ENCODE results near the gene ARHGAP6. TPM values are rescaled to one million over a fixed set of nuclear protein-coding genes. Genes with fewer than 3 reads are reported as not detected.

Gene ARHGAP6
- total and polyA plus RNA-seq, 9 of the 15 experiments (the other 6 are each of a cell fraction or from before 2014, with no cell fraction given) = 12.5 to 63.6 (median 41.8) TPM

DNA sequence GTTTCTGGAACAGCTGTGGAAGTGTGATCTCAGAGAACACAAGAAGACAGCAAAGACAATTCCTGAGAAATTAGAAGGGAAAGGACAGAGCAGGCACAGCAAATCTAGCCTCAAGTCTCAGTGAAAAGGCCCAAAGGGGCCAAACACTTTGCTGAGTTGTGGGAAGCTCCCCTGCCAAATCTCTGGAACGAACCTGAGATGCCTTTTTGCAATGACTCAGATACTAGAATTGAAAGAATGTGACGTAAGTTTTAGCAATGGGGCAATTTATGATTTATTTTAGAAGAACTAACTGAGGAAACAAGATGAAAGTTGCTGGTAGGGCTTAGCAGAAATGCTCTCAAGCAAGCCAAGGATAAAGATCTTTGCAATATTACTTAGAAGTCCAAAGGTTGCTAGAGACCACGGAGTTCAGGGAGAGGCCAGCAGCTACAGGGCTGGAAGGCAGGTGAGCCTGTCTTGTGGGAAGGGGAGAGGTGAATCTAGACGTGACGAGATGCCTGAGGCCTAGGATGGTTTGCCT is 279.7 kb downstream of the ARHGAP6 start (continued):
- no peak for TF ChIP-seq NR2C2 (CRISPR knock-in tag; IDR thresholded peaks at IDR 0.05)
- TF ChIP-seq NR2C2 (tag; IDR thresholded peaks at IDR 0.05) = peak; percentile 64
- no peak for TF ChIP-seq NR2C1 (IDR thresholded peaks at IDR 0.05)
- TF ChIP-seq NR2C1 (tag; IDR thresholded peaks at IDR 0.05) = peak; percentile 38; the same call in 1 of the 2 replicates
- peak; percentile 64 for TF ChIP-seq JUN (IDR thresholded peaks at IDR 0.05; ENCODE audit: borderline replicate concordance, low read depth, low read length)
- no peak for TF ChIP-seq JUN (CRISPR knock-in tag; IDR thresholded peaks at IDR 0.05; ENCODE audit: borderline replicate concordance)
- TF ChIP-seq SETDB1 (IDR thresholded peaks at IDR 0.05; ENCODE audit: low read length) = no peak
- peak; percentile 56 for TF ChIP-seq DPF2 (IDR thresholded peaks at IDR 0.05)
- TF ChIP-seq CBX3 (IDR thresholded peaks at IDR 0.05; ENCODE audit: borderline replicate concordance in 1 of 2, low read length in 2 of 2) = no peak
- TF ChIP-seq RBM14 (IDR thresholded peaks at IDR 0.05; ENCODE audit: borderline replicate concordance, insufficient read depth, low read depth, low read length) = no peak
- TF ChIP-seq MAFG (tag; conservative IDR thresholded peaks at IDR 0.05) = 0 out of 2 replicates have a peak, but pooled peaks have one; percentile 25
- TF ChIP-seq, protein P1, sequence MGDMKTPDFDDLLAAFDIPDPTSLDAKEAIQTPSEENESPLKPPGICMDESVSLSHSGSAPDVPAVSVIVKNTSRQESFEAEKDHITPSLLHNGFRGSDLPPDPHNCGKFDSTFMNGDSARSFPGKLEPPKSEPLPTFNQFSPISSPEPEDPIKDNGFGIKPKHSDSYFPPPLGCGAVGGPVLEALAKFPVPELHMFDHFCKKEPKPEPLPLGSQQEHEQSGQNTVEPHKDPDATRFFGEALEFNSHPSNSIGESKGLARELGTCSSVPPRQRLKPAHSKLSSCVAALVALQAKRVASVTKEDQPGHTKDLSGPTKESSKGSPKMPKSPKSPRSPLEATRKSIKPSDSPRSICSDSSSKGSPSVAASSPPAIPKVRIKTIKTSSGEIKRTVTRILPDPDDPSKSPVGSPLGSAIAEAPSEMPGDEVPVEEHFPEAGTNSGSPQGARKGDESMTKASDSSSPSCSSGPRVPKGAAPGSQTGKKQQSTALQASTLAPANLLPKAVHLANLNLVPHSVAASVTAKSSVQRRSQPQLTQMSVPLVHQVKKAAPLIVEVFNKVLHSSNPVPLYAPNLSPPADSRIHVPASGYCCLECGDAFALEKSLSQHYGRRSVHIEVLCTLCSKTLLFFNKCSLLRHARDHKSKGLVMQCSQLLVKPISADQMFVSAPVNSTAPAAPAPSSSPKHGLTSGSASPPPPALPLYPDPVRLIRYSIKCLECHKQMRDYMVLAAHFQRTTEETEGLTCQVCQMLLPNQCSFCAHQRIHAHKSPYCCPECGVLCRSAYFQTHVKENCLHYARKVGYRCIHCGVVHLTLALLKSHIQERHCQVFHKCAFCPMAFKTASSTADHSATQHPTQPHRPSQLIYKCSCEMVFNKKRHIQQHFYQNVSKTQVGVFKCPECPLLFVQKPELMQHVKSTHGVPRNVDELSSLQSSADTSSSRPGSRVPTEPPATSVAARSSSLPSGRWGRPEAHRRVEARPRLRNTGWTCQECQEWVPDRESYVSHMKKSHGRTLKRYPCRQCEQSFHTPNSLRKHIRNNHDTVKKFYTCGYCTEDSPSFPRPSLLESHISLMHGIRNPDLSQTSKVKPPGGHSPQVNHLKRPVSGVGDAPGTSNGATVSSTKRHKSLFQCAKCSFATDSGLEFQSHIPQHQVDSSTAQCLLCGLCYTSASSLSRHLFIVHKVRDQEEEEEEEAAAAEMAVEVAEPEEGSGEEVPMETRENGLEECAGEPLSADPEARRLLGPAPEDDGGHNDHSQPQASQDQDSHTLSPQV (IDR thresholded peaks at IDR 0.05) = peak; percentile 73; the same call in 1 of the 2 replicates
